Measurements from ENCODE around the gene ACSM6.
"Not testable (repeated sequence)": the region's sequence is repeated elsewhere in the genome, so short reads cannot be mapped to it uniquely, and the experiment has no call there.

GRCh38 chr10:95230677-95231586 is 36.9 kb downstream of the ACSM6 start:
- not testable (repeated sequence) for TF ChIP-seq CTCF (IDR thresholded peaks at IDR 0.05); FOXJ3 (CRISPR knock-in tag; IDR thresholded peaks at IDR 0.05; ENCODE audit: borderline replicate concordance); PRDM15 (CRISPR knock-in tag; IDR thresholded peaks at IDR 0.05); E2F4 (CRISPR knock-in tag; IDR thresholded peaks at IDR 0.05; ENCODE audit: borderline replicate concordance, low read depth); NR2C2 (CRISPR knock-in tag; IDR thresholded peaks at IDR 0.05); RORB (CRISPR knock-in tag; IDR thresholded peaks at IDR 0.05); TCF7 (CRISPR knock-in tag; IDR thresholded peaks at IDR 0.05; ENCODE audit: low read depth); CREM (CRISPR knock-in tag; IDR thresholded peaks at IDR 0.05)
- TF ChIP-seq MAX (CRISPR knock-in tag; IDR thresholded peaks at IDR 0.05) (peak; percentile 97), KAT7 (CRISPR knock-in tag; IDR thresholded peaks at IDR 0.05; ENCODE audit: borderline replicate concordance) (peak; percentile 58; the same call in 1 of the 2 replicates), ZNF281 (CRISPR knock-in tag; IDR thresholded peaks at IDR 0.05) (peak; percentile 86), E2F1 (CRISPR knock-in tag; IDR thresholded peaks at IDR 0.05) (0 out of 2 replicates have a peak, but pooled peaks have one; percentile 64), USF1 (CRISPR knock-in tag; IDR thresholded peaks at IDR 0.05) (peak; percentile 25; the same call in 1 of the 2 replicates), ESRRA (CRISPR knock-in tag; IDR thresholded peaks at IDR 0.05; ENCODE audit: borderline replicate concordance) (peak; percentile 58; the same call in 1 of the 2 replicates)

All from WTC11 (cell line).